ENCODE results near the gene SLC23A2.
"Not testable (repeated sequence)": the region's sequence is repeated elsewhere in the genome, so short reads cannot be mapped to it uniquely, and the experiment has no call there.

GRCh38 chr20:4921271-4921670, 80.0 kb downstream of the SLC23A2 start:
- not testable (repeated sequence) for TF ChIP-seq SUZ12 (IDR thresholded peaks at IDR 0.05); NFRKB (IDR thresholded peaks at IDR 0.05); L3MBTL2 (conservative IDR thresholded peaks at IDR 0.05); TARDBP (IDR thresholded peaks at IDR 0.05); CTBP1 (IDR thresholded peaks at IDR 0.05; ENCODE audit: borderline replicate concordance)
- TF ChIP-seq, protein P1, sequence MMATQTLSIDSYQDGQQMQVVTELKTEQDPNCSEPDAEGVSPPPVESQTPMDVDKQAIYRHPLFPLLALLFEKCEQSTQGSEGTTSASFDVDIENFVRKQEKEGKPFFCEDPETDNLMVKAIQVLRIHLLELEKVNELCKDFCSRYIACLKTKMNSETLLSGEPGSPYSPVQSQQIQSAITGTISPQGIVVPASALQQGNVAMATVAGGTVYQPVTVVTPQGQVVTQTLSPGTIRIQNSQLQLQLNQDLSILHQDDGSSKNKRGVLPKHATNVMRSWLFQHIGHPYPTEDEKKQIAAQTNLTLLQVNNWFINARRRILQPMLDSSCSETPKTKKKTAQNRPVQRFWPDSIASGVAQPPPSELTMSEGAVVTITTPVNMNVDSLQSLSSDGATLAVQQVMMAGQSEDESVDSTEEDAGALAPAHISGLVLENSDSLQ (IDR thresholded peaks at IDR 0.05), result not testable (repeated sequence)
